Right lobe of liver (tissue), 6 donors: ENCODE data around the gene AGFG1. TPM values are rescaled to one million over a fixed set of nuclear protein-coding genes. Genes with fewer than 3 reads are reported as not detected.
A peak's percentile ranks its signal among the peaks of the same experiment; 100 is the strongest.

ENCODE experiments used
- ATAC-seq, 4 donors: fragments of 200-7000 bp; cut with Tn5 transposase; one replicate each; pipeline ENCODE4 v1.9.1; 2020; ENCODE audit warnings: mild to moderate bottlenecking in 4 of 4, moderate library complexity in 4 of 4
- DNase-seq, 3 donors: peaks; one replicate each; pipeline ENCODE4 v3.0.0-alpha.2; 2020
- H3K27ac ChIP-seq, 3 donors: fragments of 200-600 bp; one replicate each; pipeline ENCODE4 v1.8.0; 2022
- H3K27me3 ChIP-seq, 2 donors: fragments of 200-600 bp; one replicate each; pipeline ENCODE4 v1.8.0; 2022
- H3K36me3 ChIP-seq, 4 donors: fragments of 200-600 bp; sonication (generic) in 1 of 4; one replicate each; pipeline versions ENCODE4 v1.5.1 to v1.8.0; 2017 to 2022; ENCODE audit warnings: control low read depth in 1 of 4
- H3K4me1 ChIP-seq, 4 donors: fragments of 200-600 bp; sonication (generic) in 1 of 4; one replicate each; pipeline versions ENCODE4 v1.5.1 to v1.8.0; 2017 to 2022; ENCODE audit warnings: control low read depth in 1 of 4
- H3K4me3 ChIP-seq, 3 donors: fragments of 200-600 bp; one replicate each; pipeline ENCODE4 v1.8.0; 2022
- H3K9me3 ChIP-seq, 4 donors: fragments of 200-600 bp; sonication (generic) in 1 of 4; one replicate each; pipeline versions ENCODE4 v1.5.1 to v1.8.0; 2017 to 2022; ENCODE audit warnings: control low read depth in 1 of 4
- CTCF ChIP-seq, 4 donors: fragments of 200-600 bp in 3 of 4; fragments of 450-650 bp in 1 of 4; IDR thresholded peaks; one replicate each; pipeline versions ENCODE4 v1.5.1 to v1.8.0; 2016 to 2022; ENCODE audit warnings: antibody characterized with exemption in 4 of 4, mild to moderate bottlenecking in 2 of 4
- POLR2A ChIP-seq: fragments of 450-650 bp; IDR thresholded peaks from one replicate; pipeline ENCODE4 v1.6.1; 2017; ENCODE audit warnings: antibody characterized with exemption, mild to moderate bottlenecking
- WGBS: methylation state at CpG from one replicate; pipeline ENCODE4 v1.1.6; 2018; ENCODE audit warnings: low coverage, low lambda C conversion rate; ENCODE audit not compliant: insufficient coverage; ENCODE audit errors: missing lambda C conversion rate; 5-methylcytosine and 5-hydroxymethylcytosine counted together
- intact Hi-C, 2 donors: fragments of 100-400 bp; cut with DNase I; formaldehyde crosslinking; loops; one replicate each; pipeline versions ENCODE4 v1.11.2 to v1.14.1; 2022
- total RNA-seq, 6 experiments: library from RNA; depleted of rRNA in 2 of 6; stranded (reverse); fragments of >200 nt in 2 of 6; fragmentation: NEBNext Ultra II Directional in 3 of 6; extraction: Animal tissue kit (Norgen Biotek cat#: 25700) in 3 of 6; gene quantifications; one replicate each; pipeline versions ENCODE4 v1.1.0 to v1.2.4, GENCODE V29; 2016 to 2023
- donor health status: DM: no; HTN: yes; CAD: no.
- donor health status: DM: no; HTN: no; CAD: no.
- donor health status: DM: no; HTN: no; CAD: no.
- donor health status: DM: no; HTN: yes; CAD: no.
- donor health status: DM: no; HTN: yes; CAD: no.

Gene AGFG1
- total RNA-seq, 6 experiments from 2014 or later: 25.2 to 70.0 (median 39.5) TPM

GRCh38 chr2:227500301-227500630, 28.3 kb downstream of the AGFG1 start:
- peaks cover 0 to 18% (median 8%) of the 10 kb centered on the region in 4 donors for H3K4me1 ChIP-seq
- no peak overlapping the region for H3K4me3 ChIP-seq
- no peaks in the 10 kb centered on the region for H3K36me3 ChIP-seq
- no peaks in the 10 kb centered on the region for H3K27me3 ChIP-seq
- intact Hi-C loops: no loop called here
- H3K9me3 ChIP-seq: no peaks in the 10 kb centered on the region
- DNase-seq (no peak), ATAC-seq (peak in 3 of 4 donors; percentile 13 to 32 (median 19))
- 100% methylated on average over 1 of the region's 1 CpG for WGBS
- no peak for TF ChIP-seq CTCF (IDR thresholded peaks at IDR 0.05)
- no peak for TF ChIP-seq POLR2A
- H3K27ac ChIP-seq: no peak overlapping the region

GRCh38 chr2:227503433-227504406, 31.8 kb downstream of the AGFG1 start:
- intact Hi-C loops: no loop called here
- Histone ChIP-seq H3K36me3 (no peaks in the 10 kb centered on the region), H3K27ac (peak overlapping the region in 2 of 3 donors; percentile 22 to 45), H3K4me1 (peaks cover 0 to 33% (median 8%) of the 10 kb centered on the region in 4 donors), H3K27me3 (no peaks in the 10 kb centered on the region), H3K4me3 (no peak overlapping the region), H3K9me3 (no peaks in the 10 kb centered on the region)
- 97% methylated on average over 5 of the region's 5 CpGs for WGBS
- TF ChIP-seq POLR2A: no peak
- TF ChIP-seq CTCF (IDR thresholded peaks at IDR 0.05): peak in 1 of 4 donors; percentile 26
- DNase-seq (peak in 2 of 3 donors; percentile 52 to 66), ATAC-seq (peak; percentile 87 to 96 (median 96))

- TF ChIP-seq POLR2A (no peak), CTCF (IDR thresholded peaks at IDR 0.05) (no peak)
- no peak overlapping the region for H3K27ac ChIP-seq
- 75% methylated on average over 3 of the region's 3 CpGs for WGBS
Observed at GRCh38 chr2:227504700-227505099, 32.7 kb downstream of the AGFG1 start.

GRCh38 chr2:227506456-227506855, 34.5 kb downstream of the AGFG1 start:
- DNase-seq (no peak), ATAC-seq (no peak)
- TF ChIP-seq CTCF (IDR thresholded peaks at IDR 0.05): no peak
- no peak for TF ChIP-seq POLR2A
- H3K36me3 ChIP-seq: no peaks in the 10 kb centered on the region
- no peaks in the 10 kb centered on the region for H3K27me3 ChIP-seq
- no peak overlapping the region for H3K4me3 ChIP-seq
- peaks cover 0 to 45% (median 13%) of the 10 kb centered on the region in 4 donors for H3K4me1 ChIP-seq
- intact Hi-C loops: no loop called here
- no peak overlapping the region for H3K27ac ChIP-seq
- H3K9me3 ChIP-seq: no peaks in the 10 kb centered on the region
- WGBS: 40% methylated on average over 1 of the region's 1 CpG

More at GRCh38 chr2:227504700-227505099, 32.7 kb downstream of the AGFG1 start:
- ATAC-seq: no peak
- H3K27me3 ChIP-seq: no peaks in the 10 kb centered on the region
- H3K4me3 ChIP-seq: no peak overlapping the region
- no peak for DNase-seq
- intact Hi-C loops: no loop called here
- H3K9me3 ChIP-seq: no peaks in the 10 kb centered on the region
- peaks cover 0 to 34% (median 8%) of the 10 kb centered on the region in 4 donors for H3K4me1 ChIP-seq
- no peaks in the 10 kb centered on the region for H3K36me3 ChIP-seq
